Activated CD8-positive, alpha-beta memory T cell treated with anti-CD3 and anti-CD28 coated beads for 4 hours (primary cell): ENCODE results near the gene SMARCA5.
"Not testable (repeated sequence)": the region's sequence is repeated elsewhere in the genome, so short reads cannot be mapped to it uniquely, and the experiment has no call there.

Source experiments
- DNase-seq, 2 donors: peaks; one replicate each; pipeline ENCODE4 v3.0.0-alpha.2; 2020; ENCODE audit warnings: low read depth in 2 of 2

The SMARCA5 gene, protein sequence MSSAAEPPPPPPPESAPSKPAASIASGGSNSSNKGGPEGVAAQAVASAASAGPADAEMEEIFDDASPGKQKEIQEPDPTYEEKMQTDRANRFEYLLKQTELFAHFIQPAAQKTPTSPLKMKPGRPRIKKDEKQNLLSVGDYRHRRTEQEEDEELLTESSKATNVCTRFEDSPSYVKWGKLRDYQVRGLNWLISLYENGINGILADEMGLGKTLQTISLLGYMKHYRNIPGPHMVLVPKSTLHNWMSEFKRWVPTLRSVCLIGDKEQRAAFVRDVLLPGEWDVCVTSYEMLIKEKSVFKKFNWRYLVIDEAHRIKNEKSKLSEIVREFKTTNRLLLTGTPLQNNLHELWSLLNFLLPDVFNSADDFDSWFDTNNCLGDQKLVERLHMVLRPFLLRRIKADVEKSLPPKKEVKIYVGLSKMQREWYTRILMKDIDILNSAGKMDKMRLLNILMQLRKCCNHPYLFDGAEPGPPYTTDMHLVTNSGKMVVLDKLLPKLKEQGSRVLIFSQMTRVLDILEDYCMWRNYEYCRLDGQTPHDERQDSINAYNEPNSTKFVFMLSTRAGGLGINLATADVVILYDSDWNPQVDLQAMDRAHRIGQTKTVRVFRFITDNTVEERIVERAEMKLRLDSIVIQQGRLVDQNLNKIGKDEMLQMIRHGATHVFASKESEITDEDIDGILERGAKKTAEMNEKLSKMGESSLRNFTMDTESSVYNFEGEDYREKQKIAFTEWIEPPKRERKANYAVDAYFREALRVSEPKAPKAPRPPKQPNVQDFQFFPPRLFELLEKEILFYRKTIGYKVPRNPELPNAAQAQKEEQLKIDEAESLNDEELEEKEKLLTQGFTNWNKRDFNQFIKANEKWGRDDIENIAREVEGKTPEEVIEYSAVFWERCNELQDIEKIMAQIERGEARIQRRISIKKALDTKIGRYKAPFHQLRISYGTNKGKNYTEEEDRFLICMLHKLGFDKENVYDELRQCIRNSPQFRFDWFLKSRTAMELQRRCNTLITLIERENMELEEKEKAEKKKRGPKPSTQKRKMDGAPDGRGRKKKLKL

DNA sequence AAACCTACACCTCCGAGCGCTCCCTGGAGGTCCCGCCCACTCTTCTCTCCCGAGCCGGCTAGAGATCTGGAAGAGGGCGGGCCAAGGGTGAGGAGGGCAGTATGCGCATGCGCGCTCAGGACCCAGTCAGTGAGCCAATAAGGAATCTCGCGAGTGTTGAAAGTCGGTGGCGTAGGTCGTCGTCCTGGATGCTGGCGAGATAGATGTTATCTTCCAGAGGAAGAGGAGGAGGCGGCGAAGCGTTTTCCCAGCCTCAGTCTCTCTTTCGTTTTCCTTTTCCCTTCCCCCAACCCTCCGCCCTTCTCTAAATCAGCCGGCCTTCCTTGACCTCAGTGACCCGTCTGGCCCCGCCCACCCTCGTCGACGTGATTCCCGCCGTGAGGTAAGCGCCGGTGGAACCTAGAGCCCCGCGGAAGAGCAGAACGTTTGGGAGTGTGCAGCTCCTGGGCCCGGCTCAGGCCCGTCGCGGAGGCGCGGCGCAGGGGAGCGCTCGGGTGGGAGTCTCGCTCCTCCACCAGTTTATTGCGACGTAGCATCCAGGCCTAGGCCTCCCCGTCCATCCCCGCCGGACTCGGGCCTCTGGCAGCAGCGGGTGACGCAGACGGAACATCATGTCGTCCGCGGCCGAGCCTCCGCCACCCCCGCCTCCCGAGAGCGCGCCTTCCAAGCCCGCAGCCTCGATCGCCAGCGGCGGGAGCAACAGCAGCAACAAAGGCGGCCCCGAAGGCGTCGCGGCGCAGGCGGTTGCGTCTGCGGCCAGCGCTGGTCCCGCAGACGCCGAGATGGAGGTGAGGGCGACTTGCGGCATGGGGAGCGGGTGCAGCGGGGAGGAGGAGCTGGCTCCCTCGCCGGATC, at the start of gene SMARCA5:
Gene SMARCA5 (plus strand): TSS at position 389 of the 855 bp plus-strand sequence. CDS start 223 bp downstream, at position 612.
- DNase-seq = peak; percentile 91 to 93

DNA sequence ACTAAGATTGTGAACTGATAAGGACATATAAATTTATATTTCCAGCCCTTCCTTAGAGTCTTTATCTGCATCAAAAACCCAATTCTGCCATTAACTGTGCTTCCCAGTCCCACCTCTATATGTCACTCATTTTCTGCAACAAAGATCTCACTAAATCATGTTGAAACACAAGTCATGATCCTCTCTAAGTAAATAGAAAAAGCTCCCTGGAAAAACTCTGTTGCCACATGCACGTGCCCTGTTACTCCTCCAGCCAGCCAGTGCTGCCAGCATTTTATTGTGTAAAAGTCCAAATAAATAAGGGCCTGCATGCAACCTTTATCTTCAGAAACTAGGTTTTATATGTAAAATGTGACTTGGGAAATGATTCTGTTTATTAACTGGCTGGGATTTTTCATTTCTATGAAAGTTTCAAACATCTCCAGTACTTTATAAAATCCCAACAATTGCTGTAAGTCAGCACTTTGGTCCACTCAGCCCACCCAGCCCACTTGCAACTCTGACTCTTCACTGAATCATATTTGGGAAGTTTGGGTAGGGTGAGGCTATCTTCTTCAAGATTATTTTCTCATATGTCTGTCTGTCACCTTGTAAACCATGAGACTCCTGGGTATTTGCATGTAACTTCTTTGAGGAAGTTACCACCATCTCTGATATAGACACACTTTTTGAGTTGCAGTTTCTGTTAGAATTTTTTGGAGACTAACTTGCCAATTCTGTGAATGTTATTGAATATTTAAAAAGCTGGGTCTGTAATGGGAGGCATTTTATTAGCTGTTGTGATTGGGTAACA, 40.0 kb upstream of the SMARCA5 start:
- DNase-seq = no peak

DNA sequence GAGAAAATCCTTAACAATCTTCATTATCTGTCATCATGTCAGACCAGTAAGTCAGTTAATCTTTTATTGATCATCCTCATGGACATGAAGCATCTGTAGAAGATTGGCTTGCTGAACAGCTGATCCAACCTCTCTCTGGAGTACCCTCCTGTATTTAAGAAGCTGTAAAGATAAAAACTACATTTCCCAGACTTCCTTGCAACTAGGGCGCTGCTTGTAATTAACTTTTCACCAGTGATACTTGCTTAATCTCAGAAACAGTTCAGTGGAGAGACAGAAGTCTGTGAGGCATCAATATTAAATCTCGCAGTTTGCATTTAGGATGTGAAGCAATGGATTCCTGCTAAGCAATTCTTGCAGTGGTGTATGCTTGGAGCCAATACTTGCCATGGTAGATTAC, 36.0 kb upstream of the SMARCA5 start:
- DNase-seq = no peak

DNA sequence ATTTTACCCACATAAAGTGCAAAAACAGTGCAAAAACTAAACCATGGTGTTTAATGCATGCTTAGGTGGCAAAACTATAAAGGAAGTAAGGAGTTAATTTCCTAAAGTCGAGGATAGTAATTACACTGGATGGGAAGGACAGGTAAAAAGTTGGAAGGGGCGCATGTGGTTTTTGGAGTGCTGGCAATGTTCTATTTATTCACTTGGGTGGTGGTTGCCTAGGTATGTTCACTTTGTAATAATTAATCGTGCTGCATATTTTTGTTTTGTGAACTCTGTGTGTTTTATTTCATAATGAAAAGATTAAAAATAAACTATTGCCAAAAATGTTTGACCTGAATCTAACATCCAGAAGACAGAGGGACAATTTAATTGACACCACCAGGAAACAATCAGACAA, 32.1 kb upstream of the SMARCA5 start:
- no peak for DNase-seq

DNA sequence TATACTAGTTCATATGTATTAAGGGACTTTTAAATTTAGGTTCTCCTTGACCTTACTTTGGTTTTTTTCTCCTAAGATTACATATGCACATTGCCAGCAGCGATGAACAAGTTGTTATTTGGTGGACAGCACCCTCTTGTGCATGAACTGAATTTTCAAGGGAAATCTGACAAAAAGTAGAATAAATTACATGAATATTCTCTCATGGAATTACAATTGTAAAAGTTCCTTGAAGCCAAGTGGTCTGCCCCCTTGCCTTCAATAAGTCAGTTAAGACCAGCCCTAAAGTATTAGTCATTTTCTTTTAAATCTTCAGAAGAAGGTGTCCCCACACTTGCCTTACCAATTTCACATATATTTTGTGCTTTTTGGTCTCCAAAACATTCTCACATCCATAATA, 30.7 kb upstream of the SMARCA5 start:
- DNase-seq = no peak

DNA sequence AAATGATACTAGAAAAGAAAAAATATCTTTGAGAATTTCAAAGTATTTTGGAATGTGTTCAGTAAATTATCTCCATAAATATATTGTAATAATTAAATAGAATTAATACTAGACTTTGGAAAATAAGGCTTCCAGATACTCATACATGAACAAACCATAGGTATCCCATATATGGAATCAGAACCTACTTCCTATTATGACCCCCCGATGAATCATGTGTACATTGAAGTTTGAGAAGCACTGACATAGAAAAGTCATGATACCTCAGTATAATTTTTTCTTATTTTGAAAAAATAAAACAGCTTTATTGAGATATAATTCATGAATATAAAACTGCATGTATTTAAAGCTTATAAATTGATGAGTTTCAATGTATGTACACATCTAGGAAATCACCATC, 27.2 kb upstream of the SMARCA5 start:
- no peak for DNase-seq

DNA sequence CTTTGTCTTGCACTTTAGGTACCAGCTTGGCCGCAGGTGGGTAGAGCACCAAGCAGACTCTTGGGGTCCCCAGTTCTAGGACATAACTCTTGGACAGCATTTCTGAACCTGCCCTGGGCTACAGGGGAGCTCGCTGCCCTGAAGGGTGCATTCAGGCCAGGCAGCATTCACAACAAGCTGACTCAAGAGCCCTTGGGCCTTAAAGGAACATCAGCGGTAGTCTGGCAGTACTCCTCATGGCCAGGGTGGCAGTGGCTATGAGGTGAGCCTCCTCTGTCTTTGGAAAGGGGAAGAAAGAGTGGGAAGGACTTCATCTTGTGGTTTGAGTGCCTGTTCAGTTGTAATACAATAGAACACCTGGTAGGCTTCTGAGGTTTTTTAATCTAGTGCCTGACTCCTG, 24.8 kb upstream of the SMARCA5 start:
- no peak for DNase-seq

DNA sequence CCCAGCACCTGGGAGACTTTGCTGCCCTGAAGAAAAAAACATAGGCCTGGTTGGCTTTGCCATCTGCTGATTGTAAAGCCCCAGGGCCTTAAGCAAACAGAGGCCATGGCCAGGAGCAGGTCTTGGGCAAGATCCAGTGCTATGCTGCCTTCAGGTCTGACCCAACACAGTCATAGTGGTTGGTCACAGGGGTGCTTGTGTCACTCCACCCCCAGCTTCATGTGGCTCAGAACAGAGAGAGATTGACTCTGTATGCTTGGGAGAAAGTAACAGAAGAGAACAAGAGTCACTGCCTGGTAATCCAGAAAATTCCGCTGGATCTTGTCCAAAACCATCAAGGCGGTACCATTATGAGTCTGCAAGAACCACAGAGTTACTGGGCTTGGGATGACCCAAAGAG, 24.4 kb upstream of the SMARCA5 start:
- DNase-seq = no peak

DNA sequence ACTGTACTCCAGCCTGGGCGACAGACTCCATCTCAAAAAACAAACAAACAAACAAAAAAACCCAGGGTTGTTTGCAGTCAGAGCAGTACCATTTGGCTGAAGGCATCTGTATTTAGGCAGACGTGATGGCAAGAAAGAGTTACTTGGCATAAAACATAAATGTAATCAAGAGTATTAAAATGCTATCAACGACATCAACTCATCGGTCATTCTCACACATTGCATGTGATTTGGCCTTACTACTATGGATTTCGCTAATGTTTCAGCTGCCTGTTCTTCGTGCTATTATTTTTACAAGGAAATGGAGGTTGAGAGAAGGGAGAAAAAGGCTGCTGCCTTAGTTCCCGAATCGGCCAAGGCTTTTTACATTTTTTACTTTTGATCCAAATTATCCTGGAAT, 15.5 kb upstream of the SMARCA5 start:
- DNase-seq = no peak

DNA sequence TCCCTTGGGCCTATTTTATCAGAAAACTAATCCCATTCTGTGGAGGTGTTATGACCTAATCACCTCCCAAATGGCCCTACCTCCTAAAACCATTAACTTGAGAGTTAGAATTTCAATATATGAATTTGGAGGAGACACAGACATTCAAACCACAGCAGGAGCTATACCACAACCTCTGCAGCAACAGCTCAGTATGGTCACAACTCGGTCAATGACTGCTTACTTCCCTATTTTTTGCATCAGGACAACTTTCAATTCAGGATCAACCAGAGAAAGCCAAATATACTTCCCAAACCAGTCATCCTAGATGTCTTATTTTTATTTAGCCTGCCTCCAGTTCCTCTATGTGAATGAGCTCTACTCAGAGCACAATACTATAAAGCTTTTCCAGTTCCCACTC, 11.3 kb upstream of the SMARCA5 start:
- no peak for DNase-seq

DNA sequence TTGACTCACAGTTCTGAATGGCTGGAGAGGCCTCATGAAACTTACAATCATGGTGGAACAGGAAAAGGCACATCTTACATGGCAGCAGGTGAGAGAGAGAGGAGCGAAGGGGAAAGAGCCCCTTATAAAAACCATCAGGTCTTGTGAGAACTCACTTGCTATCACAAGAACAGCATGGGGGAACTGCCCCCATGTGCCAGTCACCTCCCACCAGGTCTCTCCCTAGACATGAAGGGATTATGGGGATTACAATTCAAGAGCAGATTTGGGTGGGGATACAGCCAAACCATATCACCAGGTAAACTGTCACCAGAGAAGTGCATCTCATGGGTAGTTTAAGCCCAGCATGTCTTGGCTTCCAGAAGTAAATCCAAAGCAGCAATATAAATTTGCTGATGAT, 7.5 kb upstream of the SMARCA5 start:
- DNase-seq = no peak

DNA sequence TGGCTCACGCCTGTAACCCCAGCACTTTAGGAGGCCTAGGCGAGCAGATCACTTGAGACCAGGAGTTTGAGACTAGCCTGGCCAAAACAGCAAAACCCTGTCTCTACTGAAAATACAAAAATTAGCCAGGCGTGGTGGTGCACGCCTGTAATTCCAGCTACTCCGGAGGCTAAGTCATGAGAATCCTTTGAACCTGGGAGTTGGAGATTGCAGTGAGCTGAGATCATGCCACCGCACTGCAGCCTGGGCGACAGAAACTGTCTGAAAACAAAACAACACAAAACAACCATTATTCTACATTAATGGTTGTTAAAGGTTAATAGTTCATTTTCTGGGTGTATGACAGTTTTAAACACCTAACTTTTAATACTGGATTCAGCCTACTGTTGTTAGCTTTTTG, 1.6 kb upstream of the SMARCA5 start:
- no peak for DNase-seq

DNA sequence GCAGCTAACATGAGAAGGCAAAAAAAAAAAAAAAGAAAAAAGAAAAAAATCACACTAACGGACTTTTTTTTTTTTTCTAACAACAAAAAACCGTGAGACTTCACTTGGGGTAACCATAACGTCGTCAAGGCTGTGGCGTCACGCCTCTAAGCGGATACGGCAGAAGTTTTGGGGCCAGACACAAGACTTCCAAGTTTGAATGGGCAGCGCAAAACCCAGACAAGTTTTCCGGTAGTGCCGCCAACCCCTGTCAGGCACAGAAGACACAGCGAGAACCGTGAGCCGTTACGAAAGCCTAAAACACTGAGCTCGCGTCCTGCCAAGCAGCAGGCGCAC, 556 bp upstream of the SMARCA5 start:
- DNase-seq = no peak

DNA sequence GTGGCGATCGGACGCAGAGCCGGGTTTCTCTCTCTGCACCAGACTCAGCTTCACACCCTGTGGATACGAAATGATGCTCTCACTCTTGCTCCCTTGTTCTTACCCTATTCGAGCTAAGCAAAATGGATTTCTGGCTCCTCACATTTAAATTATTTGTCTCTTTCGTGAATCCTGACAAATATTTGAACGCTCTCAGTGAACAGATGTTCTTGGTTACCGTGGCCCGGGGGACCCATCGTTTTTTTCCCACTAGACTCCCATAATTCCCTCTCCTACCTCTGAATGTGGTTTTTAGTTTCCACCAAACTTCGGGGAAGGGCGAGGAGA, 630 bp downstream of the SMARCA5 start:
- no peak for DNase-seq

DNA sequence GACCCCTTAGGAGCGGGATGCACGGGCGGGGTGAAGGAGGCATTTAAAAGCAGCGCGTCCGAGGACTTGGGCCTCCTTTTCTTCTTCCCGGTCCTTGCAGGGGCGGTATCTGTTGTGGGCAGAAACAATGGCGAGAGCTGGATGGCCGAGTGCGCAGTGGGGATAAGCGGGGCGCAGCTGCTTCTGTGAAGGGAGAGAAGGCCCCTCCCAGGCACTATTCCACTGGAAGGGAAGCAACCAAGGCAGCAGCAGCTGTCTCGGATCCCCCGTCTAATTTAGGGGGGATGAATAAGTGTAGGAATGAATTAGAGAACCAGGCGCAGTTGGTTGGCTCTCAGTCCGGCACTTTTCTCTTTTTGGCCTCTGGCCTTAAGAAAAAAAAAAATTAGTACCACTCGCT, 995 bp downstream of the SMARCA5 start:
- peak in 1 of 2 donors; percentile 0 for DNase-seq

DNA sequence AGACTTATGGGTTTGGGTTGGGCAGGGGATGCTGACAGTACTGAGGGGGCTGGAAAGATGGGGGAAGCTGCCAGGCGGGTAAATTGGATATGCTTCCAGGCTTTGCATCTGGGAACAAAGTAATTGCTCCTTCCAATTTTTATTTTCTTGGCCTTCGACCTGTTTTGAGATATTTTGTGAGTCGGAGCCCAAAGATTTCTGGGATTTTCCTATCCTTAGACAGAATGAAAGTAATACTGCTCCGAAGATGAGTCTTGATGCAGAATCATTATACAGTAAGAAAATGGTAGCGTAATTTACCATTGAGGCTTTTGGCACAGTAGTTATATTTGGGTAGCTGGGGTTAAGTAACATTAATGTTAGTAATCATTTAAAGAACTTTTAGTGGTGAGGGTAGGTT, 1.4 kb downstream of the SMARCA5 start:
- DNase-seq = no peak

DNA sequence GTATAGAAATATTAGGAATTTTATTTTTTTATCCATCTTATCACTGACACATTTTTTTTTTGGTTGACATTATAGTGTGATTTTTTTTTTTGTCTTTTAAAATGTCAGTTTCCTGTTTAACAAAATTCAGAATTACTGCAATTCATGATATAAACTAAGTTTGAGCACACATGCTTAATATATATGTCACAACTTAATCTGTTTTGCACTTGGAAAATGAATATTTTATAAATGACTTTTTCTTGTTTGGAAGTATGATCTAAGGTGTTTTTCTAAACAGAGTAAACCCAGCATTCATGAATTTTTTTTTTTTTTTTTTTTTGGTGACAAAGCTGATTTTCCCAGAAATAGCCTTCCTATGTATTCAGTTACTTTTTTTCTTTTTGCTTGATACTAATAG, 2.4 kb downstream of the SMARCA5 start:
- no peak for DNase-seq

DNA sequence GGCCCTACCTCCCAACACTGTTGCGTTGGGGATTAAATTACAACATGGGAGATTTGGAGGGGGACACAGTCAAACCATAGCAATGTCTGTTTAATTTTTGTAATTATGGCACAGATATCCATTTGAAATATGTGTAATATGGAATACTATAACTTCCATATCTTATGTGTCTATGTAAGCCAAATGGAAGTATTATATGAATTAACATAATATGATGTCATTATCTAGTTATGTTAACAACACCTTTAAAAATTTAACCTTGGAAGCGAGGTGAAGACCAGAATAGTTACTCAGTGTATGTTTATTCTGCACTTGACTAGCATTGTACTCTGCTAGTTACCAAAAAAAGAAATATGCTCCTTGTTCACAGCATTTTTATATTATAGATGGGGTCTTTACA, 4.3 kb downstream of the SMARCA5 start:
- no peak for DNase-seq

DNA sequence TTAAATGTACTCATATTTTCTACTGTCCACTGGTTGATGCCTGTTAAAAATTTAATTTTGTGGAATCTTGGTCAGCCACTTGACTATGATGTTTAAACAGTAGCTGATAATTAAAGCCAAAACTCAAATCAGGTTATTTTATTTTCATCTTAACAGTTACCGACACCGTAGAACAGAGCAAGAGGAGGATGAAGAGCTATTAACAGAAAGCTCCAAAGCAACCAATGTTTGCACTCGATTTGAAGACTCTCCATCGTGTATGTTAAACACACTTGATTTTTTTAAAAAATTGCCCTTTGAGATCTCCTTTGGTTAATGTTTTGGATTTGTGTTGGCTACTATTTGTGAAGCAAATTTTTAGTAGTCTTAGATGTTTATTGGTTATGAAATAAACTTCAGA, 10.7 kb downstream of the SMARCA5 start:
- no peak for DNase-seq

DNA sequence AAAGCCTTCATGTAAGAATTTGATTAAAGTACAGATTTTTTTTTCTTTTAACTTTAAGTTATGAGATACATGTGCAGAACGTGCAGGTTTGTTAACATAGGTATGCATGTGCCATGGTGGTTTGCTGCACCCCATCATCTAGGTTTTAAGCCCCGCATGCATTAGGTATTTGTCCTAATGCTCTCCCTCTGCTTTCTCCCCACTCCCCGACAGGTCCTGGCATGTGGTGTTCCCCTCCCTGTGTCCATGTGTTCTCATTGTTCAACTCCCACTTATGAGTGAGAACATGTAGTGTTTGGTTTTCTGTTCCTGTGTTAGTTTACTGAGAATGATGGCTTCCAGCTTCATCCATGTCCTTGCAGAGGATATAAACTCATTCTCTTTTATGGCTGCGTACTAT, 14.5 kb downstream of the SMARCA5 start:
- DNase-seq = not testable (repeated sequence)

DNA sequence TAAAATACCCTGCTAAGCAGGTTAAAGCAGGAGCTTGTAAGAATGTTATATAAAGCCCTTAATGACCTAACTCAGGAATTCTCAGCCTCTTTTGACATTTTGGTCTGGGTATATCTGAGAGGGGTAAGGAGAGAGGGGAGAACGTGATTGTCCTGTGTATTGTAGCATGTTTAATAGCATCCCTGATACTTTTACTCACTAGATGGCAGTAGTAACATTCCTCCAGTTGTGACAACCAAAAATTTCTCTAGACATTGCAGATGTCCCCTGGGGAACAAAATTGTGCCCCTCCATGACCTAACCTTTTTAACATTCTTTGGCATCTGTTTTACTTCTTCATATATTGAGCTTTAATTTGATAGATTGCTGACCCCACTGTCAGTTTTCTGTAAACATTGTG, 17.9 kb downstream of the SMARCA5 start:
- DNase-seq = no peak
